HG02981 (cell line): ENCODE results near the gene DNMT1.

Source experiments
- ATAC-seq: cut with Tn5 transposase; IDR thresholded peaks from one replicate; pipeline ENCODE4 v1.9.1; 2021; ENCODE audit warnings: mild to moderate bottlenecking, moderate library complexity; ENCODE audit not compliant: unreplicated experiment

Gene DNMT1

GRCh38 chr19:10100163-10100785 lies 94.5 kb downstream of the DNMT1 start:
- no peak for ATAC-seq

GRCh38 chr19:10096615-10096963 lies 98.2 kb downstream of the DNMT1 start:
- ATAC-seq = no peak

- peak; percentile 76 for ATAC-seq
Observed at GRCh38 chr19:10095948-10096614, 98.7 kb downstream of the DNMT1 start.

GRCh38 chr19:10095622-10095947 lies 99.2 kb downstream of the DNMT1 start:
- ATAC-seq = no peak

- no peak for ATAC-seq
Observed at GRCh38 chr19:10093295-10094186, 101.2 kb downstream of the DNMT1 start.

GRCh38 chr19:10092648-10093294 lies 102.0 kb downstream of the DNMT1 start:
- no peak for ATAC-seq

- ATAC-seq = no peak
Observed at GRCh38 chr19:10091895-10092641, 102.7 kb downstream of the DNMT1 start.

GRCh38 chr19:10091370-10091687 lies 103.4 kb downstream of the DNMT1 start:
- no peak for ATAC-seq

GRCh38 chr19:10089801-10090375 lies 104.9 kb downstream of the DNMT1 start:
- ATAC-seq = no peak

GRCh38 chr19:10088949-10089554 lies 105.7 kb downstream of the DNMT1 start:
- no peak for ATAC-seq

GRCh38 chr19:10087296-10088061 lies 107.3 kb downstream of the DNMT1 start:
- no peak for ATAC-seq

GRCh38 chr19:10086591-10087192 lies 108.1 kb downstream of the DNMT1 start:
- ATAC-seq = no peak

- ATAC-seq = peak; percentile 76
Observed at GRCh38 chr19:10085641-10086590, 108.8 kb downstream of the DNMT1 start, which contains the start of gene SHFL. SHFL (plus strand) TSS chr19:10086317; CDS start chr19:10086428, 111 bp downstream.

GRCh38 chr19:10084803-10085202 lies 110.0 kb downstream of the DNMT1 start:
- ATAC-seq = no peak

- ATAC-seq = no peak
Observed at GRCh38 chr19:10083911-10084310, 110.8 kb downstream of the DNMT1 start.
